ENCODE measurements around the gene UBXN11. TPM values are rescaled to one million over a fixed set of nuclear protein-coding genes. Genes with fewer than 3 reads are reported as not detected.

The UBXN11 gene
- total and polyA plus RNA-seq, 2 donors from 2014 or later = 30.2 to 55.0 TPM

- peaks cover 0 to 3% (median 2%) of the 10 kb centered on the region in 3 donors for H3K4me1 ChIP-seq (ENCODE audit: control insufficient read depth in 2 of 3, insufficient read depth in 2 of 3, low read depth in 1 of 3, low read length in 3 of 3)
- no peaks in the 10 kb centered on the region for H3K27me3 ChIP-seq (ENCODE audit: control insufficient read depth, insufficient read depth, low read length)
- DNase-seq (no peak), FAIRE-seq (no peak)
- no peaks in the 10 kb centered on the region for H3K9me3 ChIP-seq (ENCODE audit: control insufficient read depth in 2 of 3, insufficient read depth in 1 of 3, low read length in 3 of 3)
- intact Hi-C loops (cut with DNase I) = no loop called here
- no peak overlapping the region for H3K9ac ChIP-seq (ENCODE audit: low read length in 3 of 3)
- no peak overlapping the region for H3K27ac ChIP-seq (ENCODE audit: low read depth in 2 of 2, low read length in 2 of 2)
- no peak for TF ChIP-seq CTCF (IDR thresholded peaks at IDR 0.05; ENCODE audit: borderline replicate concordance, extremely low read depth, insufficient read depth)
- H3K4me3 ChIP-seq (ENCODE audit: low read length in 3 of 3) = no peak overlapping the region
- H3K36me3 ChIP-seq (ENCODE audit: control insufficient read depth in 2 of 3, insufficient read depth in 3 of 3, low read length in 3 of 3) = no peaks in the 10 kb centered on the region
Measured at GRCh38 chr1:26300578-26301275, 5.7 kb downstream of the UBXN11 start.

- intact Hi-C loops (cut with DNase I) = no loop called here
- FAIRE-seq (no peak), DNase-seq (no peak)
- Histone ChIP-seq H3K4me1 (ENCODE audit: control insufficient read depth in 2 of 3, insufficient read depth in 2 of 3, low read depth in 1 of 3, low read length in 3 of 3) (no peaks in the 10 kb centered on the region), H3K36me3 (ENCODE audit: control insufficient read depth in 2 of 3, insufficient read depth in 3 of 3, low read length in 3 of 3) (no peaks in the 10 kb centered on the region), H3K27me3 (ENCODE audit: control insufficient read depth, insufficient read depth, low read length) (no peaks in the 10 kb centered on the region), H3K9me3 (ENCODE audit: control insufficient read depth in 2 of 3, insufficient read depth in 1 of 3, low read length in 3 of 3) (no peaks in the 10 kb centered on the region), H3K4me3 (ENCODE audit: low read length in 3 of 3) (no peak overlapping the region), H3K9ac (ENCODE audit: low read length in 3 of 3) (no peak overlapping the region), H3K27ac (ENCODE audit: low read depth in 2 of 2, low read length in 2 of 2) (no peak overlapping the region)
- no peak for TF ChIP-seq CTCF (IDR thresholded peaks at IDR 0.05; ENCODE audit: borderline replicate concordance, extremely low read depth, insufficient read depth)
Measured at GRCh38 chr1:26297791-26298124, 8.7 kb downstream of the UBXN11 start.

- no peak for FAIRE-seq
- no peak overlapping the region for H3K9ac ChIP-seq (ENCODE audit: low read length in 3 of 3)
Measured at GRCh38 chr1:26297057-26297790, 9.2 kb downstream of the UBXN11 start.

More at GRCh38 chr1:26297057-26297790, 9.2 kb downstream of the UBXN11 start:
- Histone ChIP-seq H3K27ac (ENCODE audit: low read depth in 2 of 2, low read length in 2 of 2) (no peak overlapping the region), H3K9me3 (ENCODE audit: control insufficient read depth in 2 of 3, insufficient read depth in 1 of 3, low read length in 3 of 3) (no peaks in the 10 kb centered on the region), H3K36me3 (ENCODE audit: control insufficient read depth in 2 of 3, insufficient read depth in 3 of 3, low read length in 3 of 3) (no peaks in the 10 kb centered on the region), H3K4me3 (ENCODE audit: low read length in 3 of 3) (no peak overlapping the region), H3K4me1 (ENCODE audit: control insufficient read depth in 2 of 3, insufficient read depth in 2 of 3, low read depth in 1 of 3, low read length in 3 of 3) (no peaks in the 10 kb centered on the region), H3K27me3 (ENCODE audit: control insufficient read depth, insufficient read depth, low read length) (no peaks in the 10 kb centered on the region)
- no peak for TF ChIP-seq CTCF (IDR thresholded peaks at IDR 0.05; ENCODE audit: borderline replicate concordance, extremely low read depth, insufficient read depth)
- intact Hi-C loops (cut with DNase I) = no loop called here
- DNase-seq = no peak
